ENCODE results near the gene TM2D3.

TM2D3 gene

GRCh38 chr15:101621961-101622360 is 30.2 kb downstream of the TM2D3 start:
- DNase-seq (ENCODE audit: low spot score), result no peak

DNA sequence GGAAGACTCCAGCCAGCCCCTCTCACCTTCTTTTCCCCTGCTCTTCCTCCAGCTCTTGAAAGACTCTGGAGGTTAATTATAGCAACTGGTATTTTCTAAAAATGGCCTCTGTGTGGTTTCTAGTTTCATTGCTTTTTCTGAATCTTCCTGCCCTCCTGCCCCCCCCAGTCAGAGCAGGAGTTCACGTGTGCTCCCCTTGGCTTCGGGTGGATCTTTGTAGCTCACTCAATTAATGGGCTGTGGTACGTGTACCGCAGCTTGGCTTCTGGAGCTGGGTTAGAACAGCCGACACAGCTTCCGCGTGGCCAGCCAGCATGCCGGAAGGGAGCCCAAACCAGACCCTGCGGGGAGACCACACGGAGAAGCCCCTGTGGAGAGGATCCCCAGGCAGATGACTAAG is 31.5 kb downstream of the TM2D3 start:
- DNase-seq (ENCODE audit: low spot score), result no peak

GRCh38 chr15:101619615-101619865 is 32.6 kb downstream of the TM2D3 start:
- no peak for DNase-seq (ENCODE audit: low spot score)

DNA sequence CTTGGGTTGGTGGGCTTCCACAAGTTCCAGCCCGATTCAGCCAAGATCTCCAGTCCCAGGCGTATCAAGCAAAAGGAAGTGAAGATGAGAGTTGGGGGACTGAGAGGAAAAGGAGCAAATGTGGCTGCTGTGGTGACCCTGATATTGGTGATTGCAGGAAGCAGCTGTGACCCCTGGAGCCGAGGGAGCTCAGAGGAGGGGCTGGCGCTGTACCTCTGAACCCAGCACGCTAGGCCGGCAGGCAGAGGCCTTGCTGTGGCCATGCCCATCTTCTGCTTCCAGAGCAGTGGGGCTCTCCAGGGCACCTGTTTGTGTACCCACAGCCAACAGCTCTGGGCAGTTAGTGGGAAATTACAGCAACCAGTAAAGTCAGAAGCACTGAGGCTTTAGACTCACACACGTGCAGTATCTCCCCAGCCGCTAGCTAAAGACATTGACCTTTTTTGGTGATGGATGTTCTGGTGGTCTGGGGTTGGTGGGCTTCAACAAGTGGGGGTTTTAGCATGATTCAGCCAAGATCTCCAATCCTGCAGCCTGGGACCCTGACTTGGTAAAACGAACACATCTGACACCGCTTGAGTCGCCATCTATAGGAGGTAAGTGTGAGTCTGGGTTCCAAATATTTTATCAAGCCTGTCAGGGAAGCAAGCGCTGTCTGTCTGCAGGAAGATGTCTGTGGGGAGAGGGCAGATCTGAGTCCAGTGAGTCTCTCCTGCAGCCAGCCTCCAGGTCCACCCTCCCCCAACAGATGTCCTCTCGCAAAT is 33.1 kb downstream of the TM2D3 start:
- DNase-seq (ENCODE audit: low spot score), result no peak

- no peak for DNase-seq (ENCODE audit: low spot score)
Measured at GRCh38 chr15:101618076-101618475, 34.1 kb downstream of the TM2D3 start.

GRCh38 chr15:101617390-101617965 is 34.7 kb downstream of the TM2D3 start:
- no peak for DNase-seq (ENCODE audit: low spot score)

- peak; percentile 81 for DNase-seq (ENCODE audit: low spot score)
Measured at GRCh38 chr15:101615986-101616848, 36.0 kb downstream of the TM2D3 start.

DNA sequence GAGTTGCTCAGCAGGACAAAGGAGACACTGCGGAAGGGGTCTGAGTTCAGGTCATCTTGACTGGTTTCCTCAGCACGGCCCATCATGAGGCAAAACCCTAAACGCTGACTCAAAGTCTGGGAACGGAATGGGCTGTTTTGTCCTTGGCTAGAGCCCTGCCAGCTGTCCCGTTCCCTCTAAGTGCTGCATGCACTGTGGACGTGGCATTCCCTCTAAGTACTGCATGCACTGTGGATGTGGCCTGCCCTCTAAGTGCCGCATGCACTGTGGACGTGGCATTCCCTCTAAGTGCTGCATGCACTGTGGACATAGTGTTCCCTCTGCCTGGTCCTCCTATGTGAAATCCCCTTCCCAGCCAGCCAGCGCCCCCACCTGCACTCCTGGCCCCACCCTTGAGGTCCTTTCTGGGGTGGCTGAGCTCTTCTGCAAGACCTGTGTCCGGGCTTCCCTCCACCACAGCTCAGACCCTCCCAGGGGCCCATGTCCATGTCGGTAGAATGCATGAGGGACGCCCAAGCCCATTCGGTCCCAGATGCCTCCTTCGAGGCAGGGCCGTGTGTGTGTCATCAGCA is 36.7 kb downstream of the TM2D3 start:
- DNase-seq (ENCODE audit: low spot score), result no peak

DNA sequence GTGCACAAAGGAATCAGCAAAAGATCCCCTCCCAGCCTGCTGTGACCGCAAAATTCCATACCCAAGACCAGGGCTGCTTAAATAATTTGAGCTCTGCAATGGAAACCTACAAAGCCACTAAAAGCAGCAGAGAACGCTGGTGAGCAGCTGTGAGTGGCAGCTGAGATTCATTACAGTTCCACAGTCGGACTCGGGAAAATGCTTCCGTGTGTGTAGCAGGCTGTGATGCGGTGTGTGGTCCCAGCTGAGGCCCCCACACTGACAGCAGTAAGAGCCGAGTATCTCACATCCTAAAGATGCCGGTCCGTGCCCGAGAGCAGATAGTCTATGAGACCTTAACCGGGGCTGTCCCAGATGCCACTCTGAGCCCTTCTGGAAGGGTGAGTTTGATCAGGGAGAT is 37.4 kb downstream of the TM2D3 start:
- no peak for DNase-seq (ENCODE audit: low spot score)

GRCh38 chr15:101614001-101614585 is 38.1 kb downstream of the TM2D3 start:
- DNase-seq (ENCODE audit: low spot score), result no peak

DNA sequence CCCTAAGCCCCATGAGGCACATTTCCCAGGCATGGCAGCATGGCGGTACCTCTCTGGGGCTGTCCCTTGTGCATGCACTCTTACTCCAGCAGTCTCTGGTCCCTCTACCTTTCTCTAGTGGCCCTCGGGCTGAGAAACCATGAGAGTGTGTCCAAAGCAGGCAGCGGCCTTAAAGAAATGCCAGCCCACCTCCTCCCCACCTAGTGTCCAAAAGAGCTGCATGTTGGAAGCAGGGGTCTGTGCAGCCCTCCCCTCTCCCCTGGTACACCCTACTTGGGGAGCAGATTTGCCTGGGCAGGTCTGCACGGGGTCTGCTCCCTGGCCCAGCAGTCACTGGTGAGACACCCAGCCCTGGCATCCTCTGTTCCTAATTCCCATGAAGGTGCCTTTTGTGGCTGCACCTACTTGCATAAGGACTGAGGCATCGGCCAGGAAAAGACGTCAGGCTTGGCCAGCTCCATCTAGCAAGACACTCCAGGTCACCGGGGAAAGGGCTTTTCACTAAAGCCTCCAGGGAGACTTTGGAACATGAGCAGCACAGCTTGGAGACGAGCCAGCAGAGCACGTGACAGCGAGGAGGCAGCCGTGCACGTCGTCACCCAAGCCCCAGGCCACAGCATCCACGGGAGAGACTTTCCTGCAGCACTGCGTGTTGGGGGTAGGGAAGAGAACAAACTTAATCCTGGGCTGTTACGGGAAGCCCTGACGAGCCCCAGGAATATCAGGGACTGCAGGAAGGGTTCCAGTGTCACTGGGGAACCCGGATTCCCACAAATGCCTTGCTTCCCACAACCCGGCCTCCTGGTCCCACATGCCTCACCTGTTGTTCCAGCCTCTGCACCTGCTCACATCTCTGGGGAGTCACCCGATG is 38.8 kb downstream of the TM2D3 start:
- DNase-seq (ENCODE audit: low spot score), result no peak

GRCh38 chr15:101612676-101613075 is 39.5 kb downstream of the TM2D3 start:
- no peak for DNase-seq (ENCODE audit: low spot score)

GRCh38 chr15:101611580-101612299 is 40.4 kb downstream of the TM2D3 start:
- DNase-seq (ENCODE audit: low spot score), result no peak

DNA sequence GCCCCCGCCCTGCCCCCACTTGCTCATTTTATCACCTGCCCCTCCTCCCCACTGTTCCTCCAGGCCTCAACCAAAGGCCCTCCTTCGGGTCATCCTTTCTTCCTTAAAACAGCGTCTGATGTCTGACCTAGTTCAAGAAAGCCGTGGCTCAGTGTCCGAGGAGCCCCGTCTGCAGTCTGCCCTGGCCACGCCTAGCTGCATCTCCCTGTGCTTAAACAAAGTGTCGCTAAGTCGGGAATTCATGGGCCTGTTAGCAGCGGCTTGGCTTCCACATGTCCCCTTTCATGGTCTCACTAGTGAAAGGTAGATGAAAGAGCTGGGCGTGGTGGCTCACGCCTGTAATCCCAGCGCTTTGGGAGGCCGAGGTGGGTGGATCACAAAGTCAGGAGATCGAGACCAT is 41.2 kb downstream of the TM2D3 start:
- DNase-seq (ENCODE audit: low spot score), result no peak

- no peak for DNase-seq (ENCODE audit: low spot score)
Measured at GRCh38 chr15:101610611-101611000, 41.6 kb downstream of the TM2D3 start.

DNA sequence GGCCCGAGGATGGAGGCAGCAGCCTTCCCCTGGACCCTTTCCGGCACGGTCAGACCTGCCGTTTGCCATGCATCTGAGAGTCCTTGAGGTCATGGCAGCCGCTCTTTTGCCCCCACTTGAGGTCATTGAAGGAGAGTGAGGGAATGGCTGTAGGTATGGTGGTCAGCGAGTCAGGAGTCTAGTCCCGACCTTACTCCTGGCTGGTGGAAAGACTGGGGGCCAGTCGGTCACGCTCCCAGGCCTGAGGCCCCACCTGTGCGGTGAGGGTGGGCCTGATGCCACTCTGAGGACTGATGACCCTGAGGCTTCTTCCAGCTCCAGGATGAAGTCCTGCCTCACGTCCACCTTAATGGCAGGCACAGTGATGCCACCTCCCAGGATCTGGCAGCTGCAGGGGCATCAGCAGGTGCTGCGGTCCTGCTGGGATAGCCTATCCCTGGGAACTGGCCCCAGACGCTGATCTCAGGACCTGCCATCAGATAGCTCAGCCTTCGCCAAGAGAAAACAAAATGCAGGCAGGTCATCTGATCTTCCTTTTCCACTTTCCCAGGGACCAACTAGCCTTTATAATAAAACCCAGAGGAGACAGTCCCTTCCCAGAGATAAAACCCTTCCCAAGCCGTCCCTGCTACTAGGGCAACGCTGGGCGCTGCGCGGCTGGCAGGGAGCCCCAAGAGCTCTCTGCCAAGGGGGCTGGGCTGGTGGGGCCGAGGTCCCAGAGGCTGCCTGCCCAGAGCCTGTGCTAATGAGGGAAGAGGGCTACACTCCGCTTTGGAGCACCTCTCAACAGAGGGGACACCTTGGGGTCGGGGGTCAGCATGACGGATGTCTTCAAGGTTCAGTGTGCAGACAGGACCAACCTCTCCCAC is 42.2 kb downstream of the TM2D3 start:
- no peak for DNase-seq (ENCODE audit: low spot score)

DNA sequence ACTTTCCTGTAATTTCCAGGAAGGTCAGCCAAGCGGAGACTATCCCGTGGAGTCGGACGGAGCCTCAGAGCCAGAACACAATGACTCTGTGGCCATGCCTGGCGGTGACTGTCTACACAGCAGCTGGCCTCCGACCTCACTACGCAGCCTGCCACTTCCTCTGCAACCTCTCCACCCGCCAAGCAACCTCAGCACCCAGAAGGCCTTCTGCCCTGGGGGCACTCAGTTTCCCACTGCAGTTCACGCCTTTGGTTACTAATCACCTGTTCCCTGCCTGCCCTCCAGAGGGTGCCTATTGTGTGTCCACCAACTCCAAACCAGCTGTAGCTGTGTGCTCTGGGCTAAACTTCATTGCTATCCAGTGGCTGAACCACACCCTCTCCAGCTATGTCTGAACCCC is 44.0 kb downstream of the TM2D3 start:
- no peak for DNase-seq (ENCODE audit: low spot score)

GRCh38 chr15:101607108-101607507 is 45.1 kb downstream of the TM2D3 start:
- no peak for DNase-seq (ENCODE audit: low spot score)

- no peak for DNase-seq (ENCODE audit: low spot score)
Measured at GRCh38 chr15:101604124-101604874, 47.9 kb downstream of the TM2D3 start.
